ENCODE results near the gene SETBP1. TPM values are rescaled to one million over a fixed set of nuclear protein-coding genes. Genes with fewer than 3 reads are reported as not detected.

SETBP1 gene
- total and polyA plus RNA-seq, 8 donors = 1.4 to 66.5 (median 20.1) TPM

GRCh38 chr18:44701227-44701626 is 20.5 kb downstream of the SETBP1 start:
- no peak for DNase-seq
- intact Hi-C loops (cut with DNase I; ENCODE audit: low total_unique reads) = no loop called here
- H3K36me3 ChIP-seq = no peaks in the 10 kb centered on the region
- 83 to 88% (median 85%) methylated on average over 10 of the region's 10 CpGs for WGBS, 5 donors
- no peaks in the 10 kb centered on the region for H3K27me3 ChIP-seq
- TF ChIP-seq CTCF (IDR thresholded peaks at IDR 0.05) = no peak
- no peak for TF ChIP-seq POLR2A (IDR thresholded peaks at IDR 0.05)
- TF ChIP-seq POLR2AphosphoS5 (IDR thresholded peaks at IDR 0.05) = no peak
- no peak for TF ChIP-seq EP300 (IDR thresholded peaks at IDR 0.05)
- peak overlapping the region in 4 of 5 donors; percentile 61 to 77 (median 70) for H3K27ac ChIP-seq
- peaks cover 22 to 69% (median 49%) of the 10 kb centered on the region in 4 donors for H3K4me1 ChIP-seq
- no peaks in the 10 kb centered on the region for H3K9me3 ChIP-seq
- H3K4me3 ChIP-seq = no peak overlapping the region

DNA sequence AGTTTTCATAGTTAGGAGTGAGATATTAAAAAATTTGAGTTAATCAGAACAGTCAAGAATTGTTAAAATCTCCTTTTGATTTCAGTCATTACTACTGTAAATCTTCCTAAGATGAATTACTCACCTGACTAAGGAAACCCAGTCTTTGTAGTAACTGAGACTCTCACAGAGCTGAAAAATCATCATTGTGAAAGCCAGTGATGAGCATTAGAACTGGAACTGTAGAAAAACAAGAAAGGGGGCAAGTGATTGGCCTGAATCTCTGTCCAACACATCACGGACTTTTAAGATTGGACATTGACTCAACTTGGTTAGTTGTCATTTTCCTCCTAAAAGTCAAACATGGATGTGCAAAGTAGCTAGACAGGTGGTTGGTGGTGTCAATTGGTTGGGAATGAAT is 21.9 kb downstream of the SETBP1 start:
- WGBS, 5 donors = 91 to 100% (median 96%) methylated on average over 1 of the region's 1 CpG
- Histone ChIP-seq H3K4me1 (peaks cover 20 to 66% (median 44%) of the 10 kb centered on the region in 4 donors), H3K27ac (no peak overlapping the region), H3K27me3 (no peaks in the 10 kb centered on the region), H3K4me3 (no peak overlapping the region), H3K36me3 (no peaks in the 10 kb centered on the region), H3K9me3 (no peaks in the 10 kb centered on the region)
- TF ChIP-seq POLR2AphosphoS5 (IDR thresholded peaks at IDR 0.05) (no peak), CTCF (IDR thresholded peaks at IDR 0.05) (no peak), EP300 (IDR thresholded peaks at IDR 0.05) (no peak), POLR2A (IDR thresholded peaks at IDR 0.05) (no peak)
- intact Hi-C loops (cut with DNase I; ENCODE audit: low total_unique reads) = no loop called here
- no peak for DNase-seq

DNA sequence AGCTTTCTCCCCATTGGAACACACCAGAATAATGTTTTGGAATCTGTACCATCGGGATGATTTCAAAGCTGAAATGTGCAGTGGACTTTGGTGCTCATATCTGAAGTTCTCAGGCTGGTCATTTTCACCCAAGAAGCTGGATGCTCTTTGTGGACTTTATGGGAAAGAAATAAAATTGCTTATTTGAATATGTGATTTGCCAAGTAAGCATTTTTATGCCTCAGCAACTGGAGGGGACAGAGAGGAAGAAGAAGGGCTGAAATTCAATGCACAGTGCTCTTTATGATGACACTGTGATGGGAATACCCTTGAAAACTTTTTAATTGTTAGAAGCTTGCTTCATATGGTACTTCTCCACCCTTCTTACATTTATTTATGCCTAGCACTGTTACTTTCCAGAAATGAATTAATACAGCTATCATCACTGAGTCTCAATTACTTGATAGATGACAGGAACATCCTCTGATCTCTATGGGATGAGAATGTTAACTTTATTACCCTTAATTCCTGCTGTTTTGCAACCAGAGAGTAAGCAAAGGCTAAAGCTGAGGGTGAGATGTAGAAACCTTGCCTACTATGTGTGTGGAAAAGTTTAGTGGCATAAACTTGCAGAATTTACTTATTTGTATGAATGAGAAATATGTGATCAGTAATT is 23.6 kb downstream of the SETBP1 start:
- Histone ChIP-seq H3K36me3 (no peaks in the 10 kb centered on the region), H3K4me3 (no peak overlapping the region), H3K27ac (no peak overlapping the region), H3K4me1 (peaks cover 29 to 75% (median 48%) of the 10 kb centered on the region in 4 donors), H3K9me3 (no peaks in the 10 kb centered on the region), H3K27me3 (no peaks in the 10 kb centered on the region)
- no peak for TF ChIP-seq POLR2AphosphoS5 (IDR thresholded peaks at IDR 0.05)
- no peak for TF ChIP-seq CTCF (IDR thresholded peaks at IDR 0.05)
- no peak for TF ChIP-seq POLR2A (IDR thresholded peaks at IDR 0.05)
- WGBS, 5 donors = 89 to 98% (median 93%) methylated on average over 1 of the region's 1 CpG
- DNase-seq = no peak
- intact Hi-C loops (cut with DNase I; ENCODE audit: low total_unique reads) = no loop called here

DNA sequence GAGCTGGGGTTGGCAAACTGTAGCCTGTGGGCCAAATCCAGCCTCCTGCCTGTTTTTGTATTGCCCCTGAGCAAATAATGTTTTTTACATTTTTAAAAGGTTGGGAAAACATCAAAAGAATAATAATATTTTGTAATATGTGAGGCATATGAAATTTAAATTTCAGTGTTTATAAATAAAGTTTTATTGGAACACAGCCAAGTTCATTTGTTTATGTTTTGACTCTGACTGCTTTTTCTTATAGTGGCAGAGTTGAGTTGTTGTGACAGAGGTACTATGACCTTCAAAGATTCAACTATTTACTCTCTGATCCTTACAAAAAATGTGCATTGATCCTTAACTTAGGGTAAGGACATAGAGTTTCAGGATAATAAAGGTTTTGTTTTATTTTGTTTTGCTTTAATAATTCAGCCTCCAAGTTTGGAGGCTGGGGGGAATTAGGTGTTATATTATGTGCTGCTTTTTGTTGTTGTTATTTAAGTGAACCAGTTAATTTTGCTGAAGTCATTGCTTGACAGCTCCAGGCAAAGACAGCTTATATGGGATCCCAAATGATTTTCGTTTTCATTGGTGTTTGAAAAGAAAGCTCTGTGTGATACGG is 24.5 kb downstream of the SETBP1 start:
- Histone ChIP-seq H3K27me3 (no peaks in the 10 kb centered on the region), H3K9me3 (no peaks in the 10 kb centered on the region), H3K27ac (no peak overlapping the region), H3K4me3 (no peak overlapping the region), H3K4me1 (peaks cover 29 to 75% (median 48%) of the 10 kb centered on the region in 4 donors), H3K36me3 (no peaks in the 10 kb centered on the region)
- DNase-seq = no peak
- no peak for TF ChIP-seq EP300 (IDR thresholded peaks at IDR 0.05)
- TF ChIP-seq POLR2A (IDR thresholded peaks at IDR 0.05) = no peak
- no peak for TF ChIP-seq POLR2AphosphoS5 (IDR thresholded peaks at IDR 0.05)
- no peak for TF ChIP-seq CTCF (IDR thresholded peaks at IDR 0.05)
- intact Hi-C loops (cut with DNase I; ENCODE audit: low total_unique reads) = no loop called here
- 73 to 95% (median 85%) methylated on average over 2 of the region's 2 CpGs for WGBS, 5 donors

Measured in stomach (tissue), 9 donors.